ENCODE data around the gene TP53INP2.

GRCh38 chr20:34753706-34754461 lies 49.7 kb downstream of the TP53INP2 start:
- TF ChIP-seq CTCF (IDR thresholded peaks at IDR 0.05) (peak in 1 of 6 experiments; percentile 3), POLR2A (IDR thresholded peaks at IDR 0.05) (no peak)
